Measurements from ENCODE around the gene TYROBP. TPM values are rescaled to one million over a fixed set of nuclear protein-coding genes. Genes with fewer than 3 reads are reported as not detected.
"Not testable (repeated sequence)": the region's sequence is repeated elsewhere in the genome, so short reads cannot be mapped to it uniquely, and the experiment has no call there.

The TYROBP gene
- total and polyA plus RNA-seq, 2 of the 4 experiments (the other 2 are of a cell fraction), result not detected

- DNase-seq; H3K4ac ChIP-seq (ENCODE audit: low read depth, low read length); H2AK9ac ChIP-seq (replicated peaks; ENCODE audit: low read depth, low read length, poor library complexity); dilution Hi-C loops (cut with HindIII; ENCODE audit: low sequenced_read_pairs, unreplicated experiment); H3K4me2 ChIP-seq (ENCODE audit: low read depth, low read length); H3K9ac ChIP-seq (ENCODE audit: low read depth, low read length); H3K27me3 ChIP-seq (ENCODE audit: control insufficient read depth, insufficient read depth, low read length); H3K79me1 ChIP-seq (ENCODE audit: low read depth in 1 of 2, low read length in 2 of 2); BruUV-seq (replicated peaks); H2AFZ ChIP-seq (replicated peaks; ENCODE audit: low read length, poor library complexity); H3K23ac ChIP-seq (ENCODE audit: low read depth, low read length); H3K9me3 ChIP-seq (ENCODE audit: control insufficient read depth, insufficient read depth, low read length); H2AK5ac ChIP-seq (ENCODE audit: low read depth, low read length); H4K8ac ChIP-seq (ENCODE audit: low read depth in 2 of 2, low read length in 2 of 2); H3K4me3 ChIP-seq (ENCODE audit: insufficient read depth, low read depth, low read length); CTCF ChIA-PET; H2BK5ac ChIP-seq (ENCODE audit: low read depth, low read length, poor library complexity, severe bottlenecking); H4K20me1 ChIP-seq (ENCODE audit: insufficient read depth, low read length); H3K27ac ChIP-seq (ENCODE audit: insufficient read depth, low read length); H3K36me3 ChIP-seq (ENCODE audit: control insufficient read depth, insufficient read depth, low read length); H3K14ac ChIP-seq (replicated peaks; ENCODE audit: low read depth, low read length); H4K5ac ChIP-seq (ENCODE audit: low read depth, low read length); ATAC-seq (ENCODE audit: low read depth); H3K56ac ChIP-seq (ENCODE audit: extremely low read depth, insufficient read depth, low read length); H3K18ac ChIP-seq (ENCODE audit: low read depth, low read length); H2BK20ac ChIP-seq (ENCODE audit: low read depth, low read length); H2BK120ac ChIP-seq (ENCODE audit: low read depth, low read length); in situ Hi-C loops (cut with MboI; ENCODE audit: low sequenced_read_pairs); H3K4me1 ChIP-seq (ENCODE audit: control insufficient read depth, insufficient read depth, low read length); H2BK15ac ChIP-seq (ENCODE audit: low read depth, low read length); intact Hi-C loops (cut with micrococcal nuclease); H4K91ac ChIP-seq (ENCODE audit: insufficient read depth, low read depth, low read length); H3K9me1 ChIP-seq (ENCODE audit: insufficient read depth, low read length): not testable (repeated sequence)
- no CpG with 5 or more reads among the region's 14 CpGs for WGBS, 2 experiments (ENCODE audit: extremely low coverage in 2 of 2, insufficient read length in 1 of 2)
- POLR2A ChIA-PET (ENCODE audit: unreplicated experiment), result interaction anchor here (0.7 kb wide), 1 partner anchor 9 kb away, joined by 11 read pairs; no protein-coding TSS in a partner anchor
Measured at GRCh38 chr19:35910355-35910754, 2.3 kb upstream of the TYROBP start.
